Hepatocyte (in vitro differentiated cells): ENCODE measurements around the gene AFAP1L2. TPM values are rescaled to one million over a fixed set of nuclear protein-coding genes. Genes with fewer than 3 reads are reported as not detected.

Source experiments
- DNase-seq: peaks from one replicate; pipeline ENCODE4 v3.0.0-alpha.2; 2016; ENCODE audit warnings: low spot score
- H2AFZ ChIP-seq: fragments of 200-600 bp; sonication (generic); 2 replicates; pipeline ENCODE4 v1.6.0; 2016; ENCODE audit warnings: antibody characterized with exemption, mild to moderate bottlenecking
- H3K27ac ChIP-seq: fragments of 200-600 bp; sonication (generic); 2 replicates; pipeline ENCODE4 v1.5.1; 2016; ENCODE audit warnings: mild to moderate bottlenecking
- H3K27me3 ChIP-seq: fragments of 200-600 bp; sonication (generic); 2 replicates; pipeline ENCODE4 v1.6.1; 2016
- H3K36me3 ChIP-seq: fragments of 200-600 bp; sonication (generic); replicated peaks from 2 replicates; pipeline ENCODE4 v1.5.1; 2016; ENCODE audit warnings: low read depth; ENCODE audit not compliant: insufficient read depth
- H3K4me1 ChIP-seq: fragments of 200-600 bp; sonication (generic); 2 replicates; pipeline ENCODE4 v1.5.1; 2016; ENCODE audit warnings: mild to moderate bottlenecking, moderate library complexity; ENCODE audit not compliant: insufficient read depth
- H3K4me2 ChIP-seq: fragments of 200-600 bp; sonication (generic); 2 replicates; pipeline ENCODE4 v1.6.0; 2016
- H3K4me3 ChIP-seq: fragments of 200-600 bp; sonication (generic); 2 replicates; pipeline ENCODE4 v1.5.1; 2016; ENCODE audit warnings: mild to moderate bottlenecking
- H3K79me2 ChIP-seq: fragments of 200-600 bp; sonication (generic); 2 replicates; pipeline ENCODE4 v1.6.0; 2017; ENCODE audit warnings: mild to moderate bottlenecking
- H3K9me2 ChIP-seq: fragments of 200-600 bp; sonication (generic); replicated peaks from 2 replicates; pipeline ENCODE4 v1.6.0; 2017; ENCODE audit warnings: mild to moderate bottlenecking; ENCODE audit not compliant: insufficient read depth
- H3K9me3 ChIP-seq: fragments of 200-600 bp; sonication (generic); 2 replicates; pipeline ENCODE4 v1.5.1; 2016; ENCODE audit warnings: low read depth, mild to moderate bottlenecking
- H4K20me1 ChIP-seq: fragments of 200-600 bp; sonication (generic); 2 replicates; pipeline ENCODE4 v1.6.0; 2016; ENCODE audit warnings: mild to moderate bottlenecking; ENCODE audit not compliant: insufficient read depth, poor library complexity, severe bottlenecking
- EZH2 ChIP-seq: fragments of 200-600 bp; sonication (generic); IDR thresholded peaks from 2 replicates; pipeline ENCODE4 v1.6.1; 2016; ENCODE audit warnings: antibody characterized with exemption, mild to moderate bottlenecking, borderline replicate concordance
- EZH2phosphoT487 ChIP-seq: fragments of 200-600 bp; sonication (generic); IDR thresholded peaks from one replicate; pipeline ENCODE4 v1.6.1; 2018; ENCODE audit warnings: antibody characterized with exemption, mild to moderate bottlenecking, low read depth, moderate library complexity; ENCODE audit not compliant: unreplicated experiment, severe bottlenecking
- WGBS: methylation state at CpG from one replicate; pipeline ENCODE4 v1.1.6; 2016; ENCODE audit warnings: low lambda C conversion rate; ENCODE audit errors: missing lambda C conversion rate; 5-methylcytosine and 5-hydroxymethylcytosine counted together
- polyA plus RNA-seq: library from polyadenylated mRNA; unstranded; fragments of >200 nt; fragmentation: Nextera tagmentation; extraction: Ambion mirVana; gene quantifications from 2 replicates; pipeline ENCODE4 v1.2.1, GENCODE V29; 2016
- total RNA-seq: library from RNA; depleted of rRNA; stranded (reverse); fragments of >200 nt; gene quantifications from 2 replicates; pipeline ENCODE4 v1.2.3, GENCODE V29; 2014
- TF ChIP-seq, protein P1 (sequence below): fragments of 200-600 bp; sonication (generic); IDR thresholded peaks from 2 replicates; pipeline ENCODE4 v1.5.1; 2016; ENCODE audit warnings: antibody characterized with exemption, mild to moderate bottlenecking; ENCODE audit not compliant: poor library complexity

AFAP1L2 gene
- total and polyA plus RNA-seq, 2 experiments from 2014 or later: 6.1 to 9.6 TPM

- Histone ChIP-seq H3K27me3 (peaks cover 45% of the 10 kb centered on the region), H3K4me2 (peak overlapping the region; percentile 2), H3K9me3 (no peaks in the 10 kb centered on the region), H3K4me1 (peaks cover 41% of the 10 kb centered on the region), H3K9me2 (no peaks in the 10 kb centered on the region), H3K4me3 (no peak overlapping the region), H3K79me2 (no peaks in the 10 kb centered on the region), H4K20me1 (no peaks in the 10 kb centered on the region), H3K27ac (no peak overlapping the region), H2AFZ (no peak overlapping the region), H3K36me3 (no peaks in the 10 kb centered on the region)
- no peak for TF ChIP-seq EZH2phosphoT487
- no peak for TF ChIP-seq EZH2
- TF ChIP-seq, protein P1, sequence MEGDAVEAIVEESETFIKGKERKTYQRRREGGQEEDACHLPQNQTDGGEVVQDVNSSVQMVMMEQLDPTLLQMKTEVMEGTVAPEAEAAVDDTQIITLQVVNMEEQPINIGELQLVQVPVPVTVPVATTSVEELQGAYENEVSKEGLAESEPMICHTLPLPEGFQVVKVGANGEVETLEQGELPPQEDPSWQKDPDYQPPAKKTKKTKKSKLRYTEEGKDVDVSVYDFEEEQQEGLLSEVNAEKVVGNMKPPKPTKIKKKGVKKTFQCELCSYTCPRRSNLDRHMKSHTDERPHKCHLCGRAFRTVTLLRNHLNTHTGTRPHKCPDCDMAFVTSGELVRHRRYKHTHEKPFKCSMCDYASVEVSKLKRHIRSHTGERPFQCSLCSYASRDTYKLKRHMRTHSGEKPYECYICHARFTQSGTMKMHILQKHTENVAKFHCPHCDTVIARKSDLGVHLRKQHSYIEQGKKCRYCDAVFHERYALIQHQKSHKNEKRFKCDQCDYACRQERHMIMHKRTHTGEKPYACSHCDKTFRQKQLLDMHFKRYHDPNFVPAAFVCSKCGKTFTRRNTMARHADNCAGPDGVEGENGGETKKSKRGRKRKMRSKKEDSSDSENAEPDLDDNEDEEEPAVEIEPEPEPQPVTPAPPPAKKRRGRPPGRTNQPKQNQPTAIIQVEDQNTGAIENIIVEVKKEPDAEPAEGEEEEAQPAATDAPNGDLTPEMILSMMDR: no peak
- DNase-seq: no peak
- 58% methylated on average over 7 of the region's 7 CpGs for WGBS
These were observed 3.0 kb downstream of the AFAP1L2 start for GRCh38 chr10:114401195-114401791.

DNA sequence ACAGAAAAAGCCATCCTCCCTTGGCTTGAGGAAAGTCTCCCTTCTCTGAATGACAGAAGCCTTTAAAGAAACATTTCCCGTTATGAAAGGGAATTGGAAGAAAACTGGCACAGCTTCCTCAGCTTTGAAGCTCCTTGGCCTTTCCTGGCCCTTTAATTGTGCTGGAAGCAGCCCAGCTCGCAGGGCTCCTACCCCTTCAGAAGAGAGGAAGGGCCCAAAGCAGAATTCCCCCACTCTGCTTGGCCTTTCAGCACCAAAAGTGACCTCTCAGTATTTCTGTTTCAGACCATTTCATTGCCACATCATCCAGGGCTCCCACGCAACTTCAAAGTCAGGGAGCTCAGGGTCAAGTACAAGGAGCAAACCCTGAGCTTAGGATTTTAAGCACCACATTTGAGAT, 4.2 kb downstream of the AFAP1L2 start:
- Histone ChIP-seq H3K36me3 (no peaks in the 10 kb centered on the region), H4K20me1 (no peaks in the 10 kb centered on the region), H3K4me2 (no peak overlapping the region), H2AFZ (no peak overlapping the region), H3K9me3 (no peaks in the 10 kb centered on the region), H3K4me1 (peaks cover 41% of the 10 kb centered on the region), H3K4me3 (no peak overlapping the region), H3K79me2 (no peaks in the 10 kb centered on the region), H3K9me2 (no peaks in the 10 kb centered on the region), H3K27ac (no peak overlapping the region), H3K27me3 (peaks cover 35% of the 10 kb centered on the region)
- 47% methylated on average over 3 of the region's 3 CpGs for WGBS
- no peak for DNase-seq
- TF ChIP-seq, protein P1: no peak
- no peak for TF ChIP-seq EZH2phosphoT487
- no peak for TF ChIP-seq EZH2

DNA sequence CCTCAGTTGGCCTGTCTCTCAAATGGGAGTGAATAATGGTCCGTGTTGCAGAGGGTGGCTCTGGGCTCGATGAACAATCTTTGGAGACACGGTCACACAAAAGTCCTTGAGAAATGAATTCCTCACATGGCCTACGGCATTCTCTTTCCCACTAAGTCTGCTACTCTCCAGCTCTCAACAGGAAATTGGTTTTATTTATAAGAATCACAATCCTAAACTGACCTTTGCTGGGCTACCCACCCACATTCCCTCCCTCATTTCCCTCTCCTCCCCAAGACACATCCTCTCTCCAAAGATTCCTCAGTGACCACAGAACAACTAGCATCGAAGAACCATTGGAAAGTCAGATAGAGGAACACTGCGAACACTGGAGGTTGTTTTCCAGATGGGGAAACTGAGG, 4.7 kb downstream of the AFAP1L2 start:
- H3K79me2 ChIP-seq: no peaks in the 10 kb centered on the region
- TF ChIP-seq, protein P1: no peak
- no peak for TF ChIP-seq EZH2
- no peak for TF ChIP-seq EZH2phosphoT487
- H3K27ac ChIP-seq: no peak overlapping the region
- H3K27me3 ChIP-seq: peaks cover 30% of the 10 kb centered on the region
- no peak overlapping the region for H3K4me2 ChIP-seq
- H3K9me2 ChIP-seq: no peaks in the 10 kb centered on the region
- no peaks in the 10 kb centered on the region for H3K36me3 ChIP-seq
- peaks cover 36% of the 10 kb centered on the region for H3K4me1 ChIP-seq
- no peaks in the 10 kb centered on the region for H4K20me1 ChIP-seq
- DNase-seq: no peak
- H3K4me3 ChIP-seq: no peak overlapping the region
- no peak overlapping the region for H2AFZ ChIP-seq
- no peaks in the 10 kb centered on the region for H3K9me3 ChIP-seq
- WGBS: 92% methylated on average over 6 of the region's 6 CpGs
